Ascending aorta (tissue), 2 donors: ENCODE measurements around the gene TAC4. TPM values are rescaled to one million over a fixed set of nuclear protein-coding genes. Genes with fewer than 3 reads are reported as not detected.

Source experiments
- DNase-seq, 2 donors: peaks; one replicate each; pipeline ENCODE4 v3.0.0-alpha.2; 2019; ENCODE audit warnings: low spot score in 2 of 2
- H3K27ac ChIP-seq, 2 donors: fragments of 200-600 bp; sonication (generic); one replicate each; pipeline ENCODE4 v1.5.1; 2016 to 2017; ENCODE audit warnings: mild to moderate bottlenecking in 1 of 2
- H3K27me3 ChIP-seq: fragments of 200-600 bp; sonication (generic); one replicate; pipeline ENCODE4 v1.5.1; 2017
- H3K36me3 ChIP-seq, 2 donors: fragments of 200-600 bp; sonication (generic); one replicate each; pipeline ENCODE4 v1.5.1; 2016
- H3K4me1 ChIP-seq, 2 donors: fragments of 200-600 bp; sonication (generic); one replicate each; pipeline ENCODE4 v1.5.1; 2016 to 2017; ENCODE audit warnings: mild to moderate bottlenecking in 1 of 2
- H3K4me3 ChIP-seq, 2 donors: fragments of 200-600 bp; sonication (generic); one replicate each; pipeline ENCODE4 v1.5.1; 2016 to 2017; ENCODE audit warnings: mild to moderate bottlenecking in 1 of 2
- H3K9me3 ChIP-seq, 2 donors: fragments of 200-600 bp; sonication (generic); one replicate each; pipeline ENCODE4 v1.5.1; 2016
- CTCF ChIP-seq, 3 experiments: fragments of 200-600 bp in 2 of 3; fragments of 450-650 bp in 1 of 3; sonication (generic) in 2 of 3; IDR thresholded peaks; one replicate each; pipeline ENCODE4 v1.5.1; 2016 to 2019; ENCODE audit warnings: antibody characterized with exemption in 3 of 3, mild to moderate bottlenecking in 1 of 3, moderate library complexity in 1 of 3
- intact Hi-C: fragments of 100-400 bp; cut with DNase I; formaldehyde crosslinking; loops from one replicate; pipeline ENCODE4 v1.15.1; 2023
- total RNA-seq: library from RNA; depleted of rRNA; stranded (reverse); fragments of >200 nt; gene quantifications from one replicate; pipeline ENCODE4 v1.1.0, GENCODE V29; 2016

TAC4 gene
- total RNA-seq, 1 donor from 2014 or later = not detected

- intact Hi-C loops = no loop called here
These were observed 40.0 kb upstream of the TAC4 start for GRCh38 chr17:49887744-49888360.

GRCh38 chr17:49887086-49887743 lies 39.3 kb upstream of the TAC4 start:
- no peaks in the 10 kb centered on the region for H3K27me3 ChIP-seq

More at GRCh38 chr17:49887744-49888360, 40.0 kb upstream of the TAC4 start:
- no peaks in the 10 kb centered on the region for H3K4me1 ChIP-seq
- no peak overlapping the region for H3K27ac ChIP-seq
- no peaks in the 10 kb centered on the region for H3K9me3 ChIP-seq
- no peaks in the 10 kb centered on the region for H3K27me3 ChIP-seq
- no peak for DNase-seq
- no peaks in the 10 kb centered on the region for H3K36me3 ChIP-seq
- no peak overlapping the region for H3K4me3 ChIP-seq
- TF ChIP-seq CTCF (IDR thresholded peaks at IDR 0.05) = no peak

GRCh38 chr17:49886036-49886435 lies 38.2 kb upstream of the TAC4 start:
- TF ChIP-seq CTCF (IDR thresholded peaks at IDR 0.05) = no peak
- Histone ChIP-seq H3K4me1 (no peaks in the 10 kb centered on the region), H3K27me3 (peaks cover 1% of the 10 kb centered on the region), H3K27ac (no peak overlapping the region), H3K9me3 (no peaks in the 10 kb centered on the region), H3K36me3 (no peaks in the 10 kb centered on the region), H3K4me3 (no peak overlapping the region)
- DNase-seq = no peak
- intact Hi-C loops = no loop called here

More at GRCh38 chr17:49887086-49887743, 39.3 kb upstream of the TAC4 start:
- Histone ChIP-seq H3K27ac (no peak overlapping the region), H3K36me3 (no peaks in the 10 kb centered on the region), H3K4me3 (no peak overlapping the region), H3K4me1 (no peaks in the 10 kb centered on the region), H3K9me3 (no peaks in the 10 kb centered on the region)
- TF ChIP-seq CTCF (IDR thresholded peaks at IDR 0.05) = no peak
- intact Hi-C loops = no loop called here
- DNase-seq = no peak

GRCh38 chr17:49882434-49882833 lies 34.6 kb upstream of the TAC4 start:
- Histone ChIP-seq H3K27ac (no peak overlapping the region), H3K9me3 (no peaks in the 10 kb centered on the region), H3K27me3 (peaks cover 6% of the 10 kb centered on the region)

GRCh38 chr17:49881054-49881402 lies 33.2 kb upstream of the TAC4 start:
- no peak for DNase-seq
- H3K4me1 ChIP-seq = peaks cover 0 to 2% of the 10 kb centered on the region in 2 donors
- no peaks in the 10 kb centered on the region for H3K36me3 ChIP-seq
- intact Hi-C loops = no loop called here
- H3K9me3 ChIP-seq = no peaks in the 10 kb centered on the region
- no peak overlapping the region for H3K4me3 ChIP-seq
- peaks cover 6% of the 10 kb centered on the region for H3K27me3 ChIP-seq
- H3K27ac ChIP-seq = no peak overlapping the region
- no peak for TF ChIP-seq CTCF (IDR thresholded peaks at IDR 0.05)

More at GRCh38 chr17:49882434-49882833, 34.6 kb upstream of the TAC4 start:
- no peak for TF ChIP-seq CTCF (IDR thresholded peaks at IDR 0.05)
- intact Hi-C loops = no loop called here
- no peaks in the 10 kb centered on the region for H3K36me3 ChIP-seq
- H3K4me1 ChIP-seq = peaks cover 0 to 2% of the 10 kb centered on the region in 2 donors
- H3K4me3 ChIP-seq = no peak overlapping the region
- DNase-seq = no peak
